Lower leg skin (tissue), 3 donors: ENCODE measurements around the gene COL10A1.

Experiments
- CTCF ChIP-seq, 3 donors: fragments of 450-650 bp; IDR thresholded peaks; one replicate each; pipeline ENCODE4 v1.5.1; 2016; ENCODE audit warnings: antibody characterized with exemption in 3 of 3, mild to moderate bottlenecking in 3 of 3, moderate library complexity in 2 of 3
- POLR2A ChIP-seq, 2 donors: fragments of 450-650 bp; IDR thresholded peaks; one replicate each; pipeline ENCODE4 v1.6.1; 2016 to 2017; ENCODE audit warnings: antibody characterized with exemption in 2 of 2, mild to moderate bottlenecking in 1 of 2, moderate library complexity in 1 of 2

DNA sequence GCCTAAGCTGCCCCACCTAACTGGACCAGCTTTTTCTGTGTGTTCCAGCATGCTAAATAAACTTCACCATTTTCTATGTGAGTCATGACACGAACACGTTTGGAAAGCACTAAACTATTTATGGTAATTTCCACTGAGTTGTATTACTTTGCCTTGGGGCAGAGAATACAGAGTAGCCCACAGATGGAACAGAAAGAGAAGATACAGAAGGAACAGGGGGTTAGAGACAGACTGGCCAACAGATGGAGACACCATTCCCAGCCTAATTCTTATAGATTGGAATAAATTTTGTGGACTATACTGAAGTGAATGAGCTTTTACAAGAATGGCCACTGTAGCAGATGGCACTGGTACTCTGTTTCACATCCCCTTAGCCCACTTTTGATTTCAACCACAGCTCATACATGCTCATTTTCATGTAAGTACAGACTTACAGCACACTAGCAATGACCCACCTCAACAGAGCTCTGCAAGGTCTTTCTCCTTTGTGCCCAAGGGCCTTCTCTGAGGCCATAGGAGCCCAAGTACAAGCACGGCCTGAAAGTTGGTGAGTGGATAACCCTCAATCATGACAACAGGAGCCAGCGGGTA, 38.4 kb downstream of the COL10A1 start:
- no peak for TF ChIP-seq CTCF (IDR thresholded peaks at IDR 0.05)
- TF ChIP-seq POLR2A (IDR thresholded peaks at IDR 0.05), result no peak
